ENCODE results near the gene FAM222B.

- peak; percentile 44 for TF ChIP-seq POLR2A (IDR thresholded peaks at IDR 0.05; ENCODE audit: low read length)
- no peak for TF ChIP-seq GATA1 (IDR thresholded peaks at IDR 0.05; ENCODE audit: low read depth, low read length)
Measured at GRCh38 chr17:28725660-28726225, 116.8 kb downstream of the FAM222B start.

Data from erythroblast (primary cell).